ENCODE data around the gene ACSBG1. TPM values are rescaled to one million over a fixed set of nuclear protein-coding genes. Genes with fewer than 3 reads are reported as not detected.
"Not testable (repeated sequence)": the region's sequence is repeated elsewhere in the genome, so short reads cannot be mapped to it uniquely, and the experiment has no call there.

The ACSBG1 gene
- total RNA-seq, 2 donors from 2014 or later: 0.45 to 0.58 TPM

DNA sequence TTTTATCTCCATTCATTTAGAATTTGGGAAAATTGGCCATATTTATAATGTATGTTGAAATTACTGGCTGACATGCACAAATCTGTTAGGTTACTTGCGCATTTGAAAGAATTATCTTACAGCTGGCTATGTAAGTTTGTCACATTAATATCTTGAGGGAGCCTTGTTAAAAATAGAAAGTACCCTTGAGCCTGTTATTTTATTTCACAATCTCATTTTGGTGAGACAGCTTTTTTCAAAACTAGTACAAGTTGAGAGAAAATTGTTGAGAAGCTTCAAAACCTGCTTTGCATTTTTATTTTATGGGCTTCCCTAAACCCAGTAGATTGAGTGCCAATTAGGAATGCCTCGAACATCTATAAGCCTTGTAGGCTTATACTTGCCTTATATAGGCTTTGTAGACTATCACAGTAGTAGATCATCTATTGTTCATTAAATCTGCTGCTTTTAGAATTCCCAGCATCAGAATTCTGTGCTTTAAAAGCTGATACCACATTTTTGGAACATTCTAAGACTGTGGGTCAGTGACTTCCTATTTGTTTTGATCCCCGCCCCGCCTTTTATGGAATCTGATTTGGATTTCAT, 78.9 kb downstream of the ACSBG1 start:
- DNase-seq (no peak), ATAC-seq (no peak)
- intact Hi-C loops (cut with DNase I, micrococcal nuclease): no loop called here

GRCh38 chr15:78154955-78155354, 79.4 kb downstream of the ACSBG1 start:
- intact Hi-C loops (cut with DNase I, micrococcal nuclease): no loop called here
- ATAC-seq: no peak
- DNase-seq: no peak

GRCh38 chr15:78151075-78151474, 83.3 kb downstream of the ACSBG1 start:
- intact Hi-C loops (cut with DNase I, micrococcal nuclease); DNase-seq; ATAC-seq: not testable (repeated sequence)

GRCh38 chr15:78149805-78150751, 84.3 kb downstream of the ACSBG1 start:
- ATAC-seq: peak; percentile 38
- no peak for DNase-seq

GRCh38 chr15:78149068-78149804, 85.1 kb downstream of the ACSBG1 start, which contains the start of gene IDH3A:
Gene IDH3A (plus strand): TSS chr15:78149362. CDS start chr15:78149404, 42 bp downstream.
- peak; percentile 99 to 100 for DNase-seq
- peak; percentile 94 for ATAC-seq
- intact Hi-C loops (cut with DNase I, micrococcal nuclease): no loop called here

More at GRCh38 chr15:78149805-78150751, 84.3 kb downstream of the ACSBG1 start:
- intact Hi-C loops (cut with DNase I, micrococcal nuclease): no loop called here

DNA sequence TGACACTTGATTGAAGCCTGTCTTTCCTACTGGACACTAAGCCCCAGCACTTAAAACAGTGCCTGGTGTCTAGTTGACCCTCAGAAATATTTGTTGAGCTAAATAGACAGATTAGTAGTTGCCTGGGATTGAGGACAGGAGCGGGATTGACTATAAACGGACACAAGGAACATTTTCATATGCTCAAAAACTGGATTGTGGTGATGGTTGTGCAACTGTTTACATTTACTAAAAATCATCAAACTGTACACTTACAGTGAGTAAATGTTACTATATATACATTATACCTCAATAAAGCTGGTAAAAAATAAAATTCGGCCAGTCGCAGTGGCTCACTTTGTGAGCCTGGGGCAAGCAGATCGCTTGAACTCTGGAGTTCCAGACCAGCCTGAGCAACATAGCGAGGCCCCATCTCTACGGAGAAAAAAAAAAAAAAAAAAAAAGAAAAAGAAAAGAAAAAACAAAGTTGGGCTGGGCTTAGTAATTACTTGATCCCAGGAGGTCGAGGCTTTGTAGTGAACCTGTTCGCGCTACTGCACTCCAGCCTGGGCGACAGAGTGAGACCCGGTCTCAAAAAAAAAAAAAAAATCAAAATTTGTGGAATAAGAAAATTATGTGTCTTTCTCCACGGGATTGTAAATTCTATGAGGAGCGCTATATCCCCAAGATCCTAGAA, 85.8 kb downstream of the ACSBG1 start:
- DNase-seq (no peak), ATAC-seq (peak; percentile 12)
- intact Hi-C loops (cut with DNase I, micrococcal nuclease): no loop called here

DNA sequence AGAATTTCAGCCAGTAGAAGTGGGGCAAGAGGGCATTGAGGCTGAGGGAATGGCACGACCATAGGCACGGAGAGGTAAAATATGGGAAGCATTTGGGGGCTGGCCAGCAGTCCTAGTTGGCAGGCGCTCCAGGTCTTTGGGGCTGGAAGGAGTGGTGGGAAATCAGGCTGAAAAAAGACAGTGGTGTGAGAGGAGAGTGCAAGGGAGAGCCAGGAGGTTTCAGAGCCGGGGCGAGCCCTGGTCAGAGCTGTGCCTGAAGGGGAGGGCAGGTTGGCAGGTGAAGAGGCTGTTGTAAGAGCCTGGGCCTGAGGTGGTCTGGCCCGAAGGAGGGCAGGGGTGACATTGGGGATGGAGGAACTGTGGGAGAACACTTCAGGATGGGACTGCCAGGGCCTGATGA, 86.8 kb downstream of the ACSBG1 start:
- intact Hi-C loops (cut with DNase I, micrococcal nuclease): no loop called here
- ATAC-seq (no peak), DNase-seq (no peak)

- ATAC-seq: no peak
- no peak for DNase-seq
- intact Hi-C loops (cut with DNase I, micrococcal nuclease): no loop called here
Observed at GRCh38 chr15:78146425-78147154, 87.8 kb downstream of the ACSBG1 start.

- no peak for ATAC-seq
- DNase-seq: no peak
- intact Hi-C loops (cut with DNase I, micrococcal nuclease): no loop called here
Observed at GRCh38 chr15:78142332-78142731, 92.0 kb downstream of the ACSBG1 start.

- ATAC-seq: peak; percentile 96
- intact Hi-C loops (cut with DNase I, micrococcal nuclease): no loop called here
- no peak for DNase-seq
Observed at GRCh38 chr15:78140292-78140691, 94.1 kb downstream of the ACSBG1 start.

DNA sequence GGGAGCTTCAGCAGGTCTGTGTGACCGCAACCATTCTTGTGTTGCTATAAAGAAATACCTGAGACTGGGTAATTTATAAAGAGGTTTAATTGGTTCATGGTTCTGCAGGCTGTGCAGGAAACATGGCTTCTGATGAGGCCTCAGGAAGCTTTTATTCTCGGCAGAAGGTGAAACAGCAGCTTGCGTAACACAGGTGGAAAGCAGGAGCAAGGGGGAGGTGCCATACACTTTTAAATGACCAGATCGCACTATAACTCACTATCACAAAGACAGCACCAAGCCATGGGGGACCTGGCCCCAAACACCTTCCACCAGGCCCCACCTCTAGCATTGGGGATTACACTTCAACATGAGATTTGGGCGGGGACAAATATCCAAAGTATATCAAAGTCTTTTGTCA, 94.8 kb downstream of the ACSBG1 start:
- ATAC-seq: peak; percentile 45
- intact Hi-C loops (cut with DNase I, micrococcal nuclease): no loop called here

DNA sequence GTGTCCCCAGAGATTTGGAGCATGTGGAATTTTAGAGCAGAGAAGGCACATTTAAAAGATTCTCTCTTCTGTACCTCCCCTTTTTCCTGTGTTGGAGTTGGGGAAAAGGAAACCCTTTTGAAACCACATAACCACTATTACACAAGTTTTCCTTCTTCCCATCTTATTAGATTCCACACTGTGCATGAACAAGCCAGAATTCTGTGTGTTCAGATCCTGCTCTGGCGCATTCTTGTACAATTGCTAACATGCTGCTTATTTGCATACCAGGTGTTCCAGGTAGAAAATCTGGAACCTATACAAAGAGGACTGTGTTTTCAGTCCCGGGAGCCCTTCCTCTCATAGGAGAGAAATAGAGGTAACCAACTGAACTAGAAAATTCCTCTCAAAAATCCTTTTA, 100.6 kb downstream of the ACSBG1 start:
- ATAC-seq (no peak), DNase-seq (no peak)
- intact Hi-C loops (cut with DNase I, micrococcal nuclease): no loop called here

More for the DNA sequence above, 94.8 kb downstream of the ACSBG1 start:
- DNase-seq: no peak

DNA sequence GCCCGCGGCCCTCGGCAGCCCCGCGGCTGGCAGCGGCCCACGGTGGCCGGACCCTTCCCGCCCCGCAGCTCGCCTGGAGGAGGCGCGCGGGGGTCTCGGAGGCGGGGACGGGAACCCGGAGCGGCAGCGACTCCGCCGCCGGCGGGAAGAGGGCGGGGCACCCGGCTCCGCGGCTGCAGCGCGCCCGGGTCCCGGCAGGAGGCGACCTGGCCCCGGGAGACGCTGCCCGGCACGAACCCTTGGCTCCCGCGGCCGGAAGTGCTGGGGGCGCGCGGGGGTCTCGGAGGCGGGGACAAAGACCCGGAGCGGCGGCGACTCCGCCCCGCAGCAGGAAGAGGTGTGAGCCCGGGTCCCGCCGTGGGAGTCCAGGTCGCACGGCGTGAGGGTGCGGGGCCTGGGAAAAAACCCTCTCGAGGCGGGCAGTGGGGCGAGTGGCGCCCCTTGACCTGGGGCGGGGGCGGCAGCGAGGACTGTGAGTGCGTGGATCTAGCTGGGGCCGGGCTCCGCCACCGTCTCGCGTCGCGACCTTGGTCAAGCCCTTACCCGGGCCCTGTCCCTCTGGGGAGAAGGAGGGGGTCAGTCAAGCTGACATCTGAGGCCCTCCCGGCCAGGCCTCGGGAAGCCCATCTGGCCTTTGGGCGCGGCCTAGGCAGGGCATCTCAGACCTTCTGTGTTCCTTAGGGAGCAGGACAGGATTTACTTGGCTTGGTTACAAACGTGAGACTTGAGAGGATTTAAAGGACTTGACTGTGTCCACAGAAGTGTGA, 102.9 kb downstream of the ACSBG1 start, which contains the start of gene CIB2:
TSS of gene CIB2 (minus strand) at position 151 of the 767 bp plus-strand sequence. CDS start 230 bp downstream, outside the sequence.
- peak; percentile 85 for ATAC-seq
- intact Hi-C loops (cut with DNase I, micrococcal nuclease): no loop called here
- peak in 1 of 2 donors; percentile 80 for DNase-seq

DNA sequence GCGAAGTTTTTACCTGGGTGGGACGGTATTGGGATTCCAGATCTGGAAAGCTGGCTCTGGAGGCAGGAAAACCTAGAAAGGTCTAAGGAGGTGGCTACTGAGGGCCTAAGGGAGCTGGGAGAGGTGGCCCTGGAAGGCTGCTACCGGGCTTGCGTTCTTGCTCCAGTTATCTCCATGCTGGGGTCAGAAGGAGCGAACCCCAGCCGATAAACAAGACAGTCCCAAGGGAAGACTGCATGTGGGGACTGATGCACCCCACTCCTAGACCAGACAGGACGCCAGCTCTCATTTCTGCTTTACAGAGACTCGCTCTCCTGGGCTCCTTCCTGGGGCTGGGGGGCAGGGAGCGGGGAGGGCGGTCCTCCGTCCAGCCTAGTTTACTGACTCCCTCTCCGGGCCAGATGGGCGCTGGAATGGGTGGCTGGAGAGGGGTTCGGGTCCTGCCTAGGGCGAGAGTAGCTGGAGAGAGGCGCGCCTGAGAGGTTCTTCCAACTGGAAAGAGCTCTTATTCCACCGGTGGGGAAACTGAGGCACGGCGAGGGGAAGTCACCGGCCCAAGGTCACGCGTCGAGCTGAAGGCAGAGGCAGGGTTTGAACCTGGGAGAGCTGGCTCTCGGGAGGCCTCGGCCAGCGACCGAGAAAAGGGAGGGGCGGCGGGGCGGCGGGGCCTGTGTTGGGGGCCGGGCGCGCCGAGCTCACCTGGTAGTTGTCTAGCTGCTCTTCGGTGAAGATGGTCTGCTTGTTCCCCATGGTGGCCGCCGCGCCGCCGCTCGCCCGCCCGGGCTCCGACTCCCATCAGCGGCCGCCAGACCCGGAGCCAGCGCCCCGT, 103.7 kb downstream of the ACSBG1 start:
- ATAC-seq (peak; percentile 14), DNase-seq (peak in 1 of 2 donors; percentile 54)

DNA sequence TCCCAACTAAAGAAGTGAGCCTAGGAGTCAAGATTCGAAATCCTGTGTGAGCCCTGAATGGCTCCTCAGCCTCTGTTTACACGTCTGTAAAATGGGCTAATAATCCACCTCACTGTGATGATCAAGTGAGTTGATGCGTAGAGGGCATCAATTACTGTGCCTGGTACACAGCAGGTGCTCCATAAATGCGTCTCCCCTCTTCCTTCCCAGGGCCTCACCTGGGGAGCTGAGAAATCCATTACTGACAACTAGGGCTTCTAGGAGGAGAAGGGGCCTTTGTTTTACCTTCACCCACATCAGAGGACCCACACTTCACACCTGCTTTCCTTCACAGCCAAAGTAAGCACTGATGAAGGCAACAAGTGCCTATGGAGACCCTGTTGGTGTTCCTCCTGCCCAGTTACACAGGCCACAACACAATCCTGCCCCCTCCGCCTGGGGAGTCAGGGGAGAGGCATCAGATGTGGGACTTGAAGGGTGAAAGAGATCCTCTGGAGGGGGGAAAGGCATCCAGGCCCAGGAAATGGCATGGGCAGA, 104.5 kb downstream of the ACSBG1 start:
- DNase-seq: no peak
- no peak for ATAC-seq
- intact Hi-C loops (cut with DNase I, micrococcal nuclease): loop anchor here in 1 of 2 donors (10.0 kb wide), 1 partner anchor 65 kb away; no protein-coding TSS in a partner anchor

More for the DNA sequence above, 103.7 kb downstream of the ACSBG1 start:
- intact Hi-C loops (cut with DNase I, micrococcal nuclease): no loop called here
